ENCODE data around the gene ST3GAL2.
"Not testable (repeated sequence)": the region's sequence is repeated elsewhere in the genome, so short reads cannot be mapped to it uniquely, and the experiment has no call there.

GRCh38 chr16:70413572-70413971 lies 25.3 kb downstream of the ST3GAL2 start:
- not testable (repeated sequence) for TF ChIP-seq CTCF, POLR2A (IDR thresholded peaks at IDR 0.05)
